Posterior cingulate gyrus (tissue), 11 donors: ENCODE data around the gene OSTF1.

Experiments used
- DNase-seq, 10 donors: peaks; one replicate each; pipeline versions ENCODE4 v3.0.0 to v3.0.0-alpha.2; 2020 to 2021; ENCODE audit warnings: mixed read lengths in 3 of 10
- intact Hi-C: fragments of 100-400 bp; cut with DNase I; formaldehyde crosslinking; loops from one replicate; pipeline ENCODE4 v1.15.1; 2023

Gene OSTF1

DNA sequence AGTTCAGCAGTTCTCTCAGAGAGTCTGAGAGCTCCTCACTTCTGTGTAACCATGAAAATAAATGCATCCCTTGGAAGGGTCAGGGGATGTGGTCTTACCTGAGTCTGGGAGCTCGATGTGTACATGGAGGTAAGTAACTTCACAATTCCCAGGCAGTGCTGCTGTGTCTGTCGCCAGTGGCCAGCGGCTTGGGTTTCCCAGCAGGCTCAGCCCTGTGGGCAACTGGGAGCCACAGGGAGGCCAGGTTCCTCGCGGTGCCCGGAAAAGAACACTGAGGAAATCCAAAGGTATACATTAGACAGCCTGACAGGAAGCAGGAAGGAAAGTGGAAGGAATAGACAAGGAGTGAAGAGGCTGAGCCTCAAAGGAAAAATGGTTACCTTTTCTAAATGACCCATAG, 62.2 kb downstream of the OSTF1 start:
- intact Hi-C loops: no loop called here
- no peak for DNase-seq

- DNase-seq: no peak
Measured at GRCh38 chr9:75152416-75152815, 64.1 kb downstream of the OSTF1 start.

GRCh38 chr9:75156858-75157257, 68.5 kb downstream of the OSTF1 start:
- intact Hi-C loops: no loop called here

More at GRCh38 chr9:75152416-75152815, 64.1 kb downstream of the OSTF1 start:
- intact Hi-C loops: no loop called here

GRCh38 chr9:75161116-75161857, 73.0 kb downstream of the OSTF1 start:
- DNase-seq: no peak
- intact Hi-C loops: no loop called here

More at GRCh38 chr9:75156858-75157257, 68.5 kb downstream of the OSTF1 start:
- DNase-seq: no peak

DNA sequence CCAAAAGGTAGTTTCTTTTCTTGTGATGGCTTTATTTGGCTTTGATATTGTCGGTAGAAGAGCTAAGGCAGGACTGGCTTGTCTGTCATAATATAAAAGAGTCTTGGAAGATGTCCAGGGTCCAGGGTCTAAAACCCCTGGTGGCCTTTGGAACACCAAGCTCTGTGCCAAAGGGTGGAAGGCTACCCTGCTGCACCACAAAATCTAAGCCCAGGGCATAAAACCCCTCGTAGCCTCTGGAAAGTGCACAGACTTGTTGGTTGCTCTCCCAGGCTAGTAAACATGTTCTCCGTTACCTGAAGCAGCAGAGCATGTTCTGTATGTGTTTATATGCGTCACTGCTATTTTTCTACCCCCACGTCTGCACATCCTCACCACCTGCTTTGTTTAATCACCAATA, 75.5 kb downstream of the OSTF1 start:
- intact Hi-C loops: no loop called here

DNA sequence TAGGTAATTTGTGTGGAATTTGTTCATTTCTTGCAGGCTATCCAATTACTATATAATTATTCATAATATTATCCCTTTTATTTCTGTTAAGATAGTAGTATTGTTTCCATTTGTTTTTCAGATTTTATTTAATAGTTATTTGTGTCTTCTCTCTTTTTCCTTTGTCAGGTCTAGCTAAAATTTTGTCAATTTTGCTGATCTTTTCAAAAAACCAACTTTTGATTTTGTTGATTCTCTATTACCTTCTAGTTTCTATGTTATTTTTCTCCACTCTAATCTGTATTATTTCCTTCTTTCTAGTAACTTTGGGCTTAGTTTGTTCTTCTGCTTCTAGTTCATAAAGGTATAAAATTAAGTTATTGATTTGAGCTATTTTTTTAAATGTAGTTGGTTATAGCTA, 76.3 kb downstream of the OSTF1 start:
- intact Hi-C loops: no loop called here
- no peak for DNase-seq

More for the DNA sequence above, 75.5 kb downstream of the OSTF1 start:
- peak in 1 of 10 donors; percentile 22 for DNase-seq

- DNase-seq: no peak
- intact Hi-C loops: no loop called here
Measured at GRCh38 chr9:75167281-75167680, 79.0 kb downstream of the OSTF1 start.

- no peak for DNase-seq
- intact Hi-C loops: no loop called here
Measured at GRCh38 chr9:75168270-75169178, 80.2 kb downstream of the OSTF1 start.

DNA sequence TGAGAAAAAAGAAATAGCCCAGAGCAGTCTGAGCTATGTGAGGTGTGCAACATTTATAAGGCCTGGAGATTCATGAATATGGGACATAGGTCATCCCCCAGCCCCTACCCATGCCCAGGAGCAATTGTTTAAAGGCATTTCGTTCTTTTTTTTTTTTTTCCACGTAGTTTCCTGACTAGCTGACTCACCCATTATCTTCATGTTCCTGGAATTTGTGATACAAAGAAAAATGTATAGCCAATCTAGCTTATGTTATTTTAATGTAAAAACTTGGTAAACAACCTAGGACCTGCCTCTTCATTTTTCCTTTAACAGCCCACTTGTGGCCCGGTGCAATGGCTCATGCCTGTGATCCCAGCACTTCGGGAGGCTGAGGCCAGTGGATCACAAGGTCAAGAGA, 81.3 kb downstream of the OSTF1 start:
- DNase-seq: no peak
- intact Hi-C loops: no loop called here

- intact Hi-C loops: no loop called here
Measured at GRCh38 chr9:75170898-75171360, 82.6 kb downstream of the OSTF1 start.

GRCh38 chr9:75175395-75175794, 87.1 kb downstream of the OSTF1 start:
- DNase-seq: no peak
- intact Hi-C loops: no loop called here

More at GRCh38 chr9:75170898-75171360, 82.6 kb downstream of the OSTF1 start:
- no peak for DNase-seq

DNA sequence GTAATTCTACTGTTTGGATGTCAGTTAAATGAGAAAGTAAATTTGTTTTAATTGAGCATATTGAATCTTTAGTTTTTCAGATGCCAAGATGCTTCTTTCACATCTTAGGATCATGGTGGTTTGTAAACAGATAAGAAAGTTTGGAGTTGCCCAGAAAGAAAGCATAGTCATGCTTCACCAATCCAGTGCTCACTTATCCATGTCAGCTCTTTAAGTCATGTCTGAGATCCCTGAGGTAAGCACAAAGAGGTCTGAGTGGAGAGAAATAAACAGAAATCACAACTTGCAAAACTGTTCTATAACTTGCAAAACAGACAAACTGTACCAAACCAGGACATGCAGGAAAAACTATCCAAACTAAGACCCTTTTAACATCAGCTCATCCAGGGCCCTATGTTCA, 87.7 kb downstream of the OSTF1 start:
- intact Hi-C loops: no loop called here
- DNase-seq: no peak

DNA sequence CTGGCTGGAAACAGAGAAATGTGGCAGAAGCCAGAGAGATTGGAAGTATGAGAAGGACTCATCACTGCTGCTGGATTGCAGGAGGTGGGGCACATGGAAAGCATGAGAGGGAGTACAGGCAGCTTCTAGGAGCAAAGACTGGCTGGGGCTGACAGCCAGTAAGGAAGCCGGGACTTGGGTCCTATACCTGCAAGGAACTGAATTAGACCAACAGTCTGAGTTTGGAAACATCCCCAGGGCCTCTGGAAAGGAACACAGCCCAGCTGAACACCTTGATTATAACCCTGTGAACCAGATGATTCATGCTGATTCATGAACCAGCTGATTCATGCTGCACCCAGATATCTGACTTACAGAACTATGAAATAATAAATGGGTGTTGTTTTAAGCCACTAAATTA, 93.4 kb downstream of the OSTF1 start:
- intact Hi-C loops: no loop called here
- no peak for DNase-seq

DNA sequence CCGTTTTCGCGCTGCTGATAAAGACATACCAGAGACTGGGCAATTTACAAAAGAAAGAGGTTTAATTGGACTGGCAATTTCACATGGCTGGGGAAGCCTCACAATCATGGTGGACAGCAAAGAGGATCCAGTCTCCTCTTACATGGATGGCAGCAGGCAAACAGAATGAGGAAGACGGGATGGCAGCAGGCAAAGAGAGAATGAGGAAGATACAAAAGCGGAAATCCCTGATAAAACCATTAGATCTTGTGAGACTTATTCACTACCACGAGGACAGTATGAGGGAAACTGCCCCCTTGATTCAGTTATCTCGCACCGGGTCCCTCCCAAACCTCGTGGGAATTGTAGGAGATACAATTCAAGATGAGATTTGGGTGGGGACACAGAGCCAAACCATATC, 95.0 kb downstream of the OSTF1 start:
- DNase-seq: no peak
- intact Hi-C loops: no loop called here

DNA sequence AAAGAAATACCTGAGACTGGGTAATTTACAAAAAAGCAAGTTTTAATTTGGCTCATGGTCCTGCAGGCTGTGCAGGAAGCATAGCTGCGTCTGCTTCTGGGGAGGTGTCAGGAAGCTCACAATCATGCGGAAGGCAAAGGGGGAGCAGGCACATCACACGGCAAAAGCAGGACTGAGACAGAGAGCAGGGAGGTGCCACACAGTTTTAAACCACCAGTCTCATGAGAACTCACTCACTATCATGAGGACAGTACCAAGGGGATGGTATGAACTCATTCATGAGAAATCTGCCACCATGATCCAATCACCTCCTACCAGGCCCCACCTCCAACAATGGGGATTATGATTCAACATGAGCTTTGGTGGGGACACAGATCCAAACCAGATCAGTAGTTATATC, 96.2 kb downstream of the OSTF1 start:
- no peak for DNase-seq
- intact Hi-C loops: no loop called here

GRCh38 chr9:75185585-75186170, 97.4 kb downstream of the OSTF1 start:
- intact Hi-C loops: loop anchor here (5.0 kb wide), 1 partner anchor 98 kb away; the partner anchor contains the start of genes NMRK1 and OSTF1
- DNase-seq: peak in 5 of 10 donors; percentile 21 to 82 (median 28)

DNA sequence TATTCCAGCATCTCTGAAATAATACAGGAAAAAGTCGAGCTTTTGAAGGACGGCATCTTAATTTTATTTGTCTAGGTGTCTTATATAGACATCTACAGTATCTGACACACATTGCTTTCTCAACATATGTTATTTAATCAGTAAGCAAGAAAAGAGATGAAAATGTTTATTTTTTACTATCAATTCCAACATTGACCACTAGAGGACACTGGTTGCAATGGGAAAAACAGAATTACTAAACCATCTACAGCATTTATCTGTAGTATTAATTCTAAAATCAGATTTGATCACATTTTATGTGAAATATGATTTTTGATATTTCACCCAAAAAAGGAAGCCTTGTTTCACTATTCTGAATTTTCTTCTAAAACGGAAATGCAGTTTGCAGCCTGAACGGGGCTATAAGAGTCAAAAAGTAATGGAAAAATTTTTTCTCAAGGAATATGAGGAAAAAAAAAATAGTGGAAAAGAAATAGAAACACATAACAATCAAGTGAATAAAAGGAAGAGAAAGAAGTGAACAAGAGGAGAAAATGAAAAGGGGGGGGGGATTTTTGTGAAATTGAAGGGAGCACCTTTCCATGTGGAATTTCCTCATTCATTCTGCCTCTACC, 98.6 kb downstream of the OSTF1 start:
- intact Hi-C loops: loop anchor here (5.0 kb wide), 1 partner anchor 100 kb away; the partner anchor contains the start of genes NMRK1 and OSTF1
- DNase-seq: no peak

DNA sequence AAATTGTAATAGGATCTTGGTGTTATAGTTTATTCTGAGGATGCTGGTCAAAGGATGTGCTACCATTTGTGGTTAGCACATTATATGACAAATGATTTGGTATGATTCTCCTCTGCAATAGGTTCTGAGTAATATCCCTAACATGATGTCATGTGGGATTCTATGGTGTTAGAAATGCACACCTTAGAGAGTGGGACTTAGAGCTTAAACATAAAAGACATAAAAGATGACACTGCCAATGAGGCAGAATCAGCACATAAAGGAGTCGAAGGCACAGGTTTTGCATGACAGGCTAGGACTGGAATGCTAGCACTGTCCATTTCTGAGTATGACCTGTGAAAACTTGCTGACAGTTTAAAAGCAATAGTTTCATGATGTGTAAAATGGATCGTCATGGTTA, 100.4 kb downstream of the OSTF1 start:
- no peak for DNase-seq
- intact Hi-C loops: loop anchor here (5.0 kb wide), 1 partner anchor 101 kb away; the partner anchor contains the start of genes NMRK1 and OSTF1

GRCh38 chr9:75190762-75191161, 102.4 kb downstream of the OSTF1 start:
- DNase-seq: no peak
- intact Hi-C loops: loop anchor here (10.0 kb wide), 1 partner anchor 674 kb away; no protein-coding TSS in a partner anchor
